ENCODE results near the gene APAF1. TPM values are rescaled to one million over a fixed set of nuclear protein-coding genes. Genes with fewer than 3 reads are reported as not detected.

The APAF1 gene
- total RNA-seq, 2 experiments from 2014 or later: 13.0 to 14.7 TPM

DNA sequence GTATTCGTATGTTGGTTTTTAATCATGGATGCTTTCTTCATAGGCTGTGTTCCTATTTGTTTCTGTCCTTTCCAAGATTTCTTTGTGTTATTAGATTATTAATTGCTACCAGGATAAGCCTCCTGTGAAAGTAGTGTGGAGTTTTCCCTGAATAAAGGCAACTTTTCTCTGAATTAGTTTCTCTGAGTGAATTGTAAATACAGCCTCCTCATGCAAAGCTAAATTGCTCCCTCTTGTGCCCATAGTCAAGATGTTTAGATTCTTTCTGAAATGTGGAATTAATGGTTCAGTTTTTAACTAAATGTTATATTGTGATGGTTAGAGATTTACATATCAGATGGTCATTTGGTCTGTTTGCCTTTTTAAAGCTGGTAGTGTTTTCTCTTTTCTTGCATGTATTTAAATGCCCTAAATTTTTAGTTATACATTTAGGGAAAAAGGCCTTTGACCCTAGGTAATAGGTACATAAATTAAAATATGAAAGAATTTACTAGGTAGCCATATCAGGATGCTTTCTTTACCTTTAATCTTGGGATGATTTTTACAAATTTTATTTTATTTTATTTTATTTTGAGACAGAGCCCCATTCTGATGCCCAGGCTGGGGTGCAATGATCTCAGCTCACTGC lies 8.9 kb downstream of the APAF1 start:
- POLR2A ChIA-PET: interaction anchor here (1.2 kb wide), 1 partner anchor 10 kb away, joined by 3 read pairs; no protein-coding TSS in a partner anchor

DNA sequence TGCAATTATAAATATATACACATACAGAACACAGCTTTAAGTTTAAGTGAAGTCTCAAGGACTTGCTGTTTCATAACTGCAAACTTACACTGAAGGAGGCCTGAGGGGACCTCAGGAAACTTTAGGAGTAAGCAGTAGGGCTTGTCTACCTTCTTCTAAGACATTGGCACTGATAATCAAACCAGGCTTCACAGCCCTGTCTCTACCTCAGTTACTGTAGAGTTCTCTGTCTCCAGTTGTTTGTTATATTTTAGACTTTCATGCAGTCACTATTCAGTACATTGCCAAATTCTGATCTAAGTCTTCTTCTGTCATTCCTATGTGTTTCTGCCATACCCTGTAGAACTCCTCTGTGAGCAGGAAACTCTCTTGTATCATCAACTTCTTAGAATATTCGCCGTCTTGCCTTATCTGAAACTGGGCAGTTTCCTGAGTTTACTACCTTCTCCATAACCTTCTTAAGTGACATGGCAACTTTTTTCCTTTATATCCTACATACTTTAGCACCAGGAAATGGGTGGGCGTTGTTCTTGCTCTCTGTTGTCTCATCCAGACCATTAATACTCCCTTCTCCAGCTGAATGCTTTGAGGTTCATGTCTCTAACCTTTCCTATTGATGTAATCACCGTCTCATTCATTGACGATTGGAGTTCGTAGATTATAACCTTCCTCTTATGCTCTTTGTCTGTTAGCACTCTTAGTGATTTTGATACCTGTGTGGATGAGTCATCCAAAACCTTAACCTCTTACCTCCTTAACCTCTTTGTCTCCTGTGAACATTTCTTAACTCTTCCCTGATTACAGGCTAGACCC lies 11.4 kb downstream of the APAF1 start:
- ChIA-PET CTCF (no interaction called here), POLR2A (no interaction called here)

More for the DNA sequence above, 8.9 kb downstream of the APAF1 start:
- CTCF ChIA-PET: interaction anchor here (0.8 to 1.1 kb wide), 3 partner anchors 9 to 87 kb away, joined by 3 to 8 read pairs (median 3); no protein-coding TSS in a partner anchor

DNA sequence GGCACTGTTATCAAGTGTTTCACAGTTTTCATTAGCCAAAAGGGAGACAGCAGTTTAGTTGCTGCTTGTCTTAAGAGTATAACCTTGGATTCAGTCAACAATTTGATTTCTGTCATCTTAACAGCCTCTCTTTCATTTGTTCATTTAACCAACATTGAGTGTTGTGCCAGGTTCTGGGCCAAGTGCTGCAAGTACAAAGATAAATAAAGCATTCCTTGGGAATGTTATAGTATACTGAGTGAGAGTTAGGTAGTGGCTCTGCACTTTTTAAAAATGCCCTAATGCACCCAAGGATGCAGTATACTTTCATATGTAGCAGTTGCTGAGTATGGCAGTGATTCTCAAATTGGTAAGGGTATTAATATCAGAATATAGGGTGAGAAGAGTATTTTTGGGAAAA lies 15.4 kb downstream of the APAF1 start:
- ChIA-PET POLR2A (no interaction called here), CTCF (no interaction called here)

DNA sequence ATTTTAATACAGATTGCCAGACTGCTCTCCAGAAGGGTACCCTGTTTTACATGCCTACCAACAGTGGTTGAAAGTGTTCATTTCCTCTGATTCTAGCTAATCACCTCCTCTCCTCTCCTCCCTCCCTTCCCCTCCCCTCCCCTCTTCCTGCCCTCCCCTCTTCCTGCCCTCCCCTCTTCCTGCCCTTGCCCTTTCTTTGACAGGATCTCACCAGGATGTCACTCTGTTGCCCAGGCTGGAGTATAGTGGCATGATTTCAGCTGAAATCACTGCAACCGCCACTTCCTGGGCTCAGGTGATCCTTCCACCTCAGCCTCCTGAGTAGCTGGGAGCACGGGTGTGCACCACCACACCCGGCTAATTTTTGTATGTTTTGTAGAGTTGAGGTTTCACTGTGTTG lies 24.7 kb downstream of the APAF1 start:
- ChIA-PET POLR2A (no interaction called here), CTCF (no interaction called here)

DNA sequence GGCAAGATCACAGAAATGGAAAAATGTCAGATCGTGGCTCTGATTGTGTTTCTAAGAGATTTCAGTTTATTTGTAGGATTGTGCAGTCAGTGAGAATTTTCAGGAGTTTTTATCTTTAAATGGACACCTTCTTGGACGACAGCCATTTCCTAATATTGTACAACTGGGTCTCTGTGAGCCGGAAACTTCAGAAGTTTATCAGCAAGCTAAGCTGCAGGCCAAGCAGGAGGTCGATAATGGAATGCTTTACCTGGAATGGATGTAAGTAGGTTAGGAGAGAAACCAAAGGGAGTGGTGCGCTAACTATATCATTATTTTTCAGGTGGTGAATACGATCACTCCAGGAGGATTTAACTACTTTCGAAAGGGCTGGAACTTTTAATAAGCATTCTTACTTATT lies 26.4 kb downstream of the APAF1 start:
- CTCF ChIA-PET: no interaction called here
- POLR2A ChIA-PET: interaction anchor here (0.6 kb wide), 1 partner anchor 129 kb away, joined by 3 read pairs; no protein-coding TSS in a partner anchor

DNA sequence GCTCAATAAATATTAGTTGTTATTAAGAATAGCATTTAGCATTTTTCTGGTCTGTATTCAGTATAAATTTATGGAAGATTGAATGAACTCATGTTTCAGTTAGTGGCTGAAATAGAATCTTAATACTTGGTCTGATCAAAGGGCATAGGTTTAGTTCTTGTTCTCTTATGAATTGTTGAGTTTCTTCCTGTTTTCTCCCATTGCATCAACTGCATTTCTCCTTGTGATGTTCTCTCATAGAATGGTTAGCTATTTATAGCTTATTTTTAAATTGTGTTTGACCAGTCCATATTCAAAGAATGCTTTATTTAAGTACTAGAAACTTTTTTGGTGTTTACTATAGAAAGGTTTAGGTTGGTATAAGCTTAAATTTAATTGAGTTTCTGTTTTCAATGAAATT lies 29.8 kb downstream of the APAF1 start:
- ChIA-PET CTCF (no interaction called here), POLR2A (no interaction called here)

DNA sequence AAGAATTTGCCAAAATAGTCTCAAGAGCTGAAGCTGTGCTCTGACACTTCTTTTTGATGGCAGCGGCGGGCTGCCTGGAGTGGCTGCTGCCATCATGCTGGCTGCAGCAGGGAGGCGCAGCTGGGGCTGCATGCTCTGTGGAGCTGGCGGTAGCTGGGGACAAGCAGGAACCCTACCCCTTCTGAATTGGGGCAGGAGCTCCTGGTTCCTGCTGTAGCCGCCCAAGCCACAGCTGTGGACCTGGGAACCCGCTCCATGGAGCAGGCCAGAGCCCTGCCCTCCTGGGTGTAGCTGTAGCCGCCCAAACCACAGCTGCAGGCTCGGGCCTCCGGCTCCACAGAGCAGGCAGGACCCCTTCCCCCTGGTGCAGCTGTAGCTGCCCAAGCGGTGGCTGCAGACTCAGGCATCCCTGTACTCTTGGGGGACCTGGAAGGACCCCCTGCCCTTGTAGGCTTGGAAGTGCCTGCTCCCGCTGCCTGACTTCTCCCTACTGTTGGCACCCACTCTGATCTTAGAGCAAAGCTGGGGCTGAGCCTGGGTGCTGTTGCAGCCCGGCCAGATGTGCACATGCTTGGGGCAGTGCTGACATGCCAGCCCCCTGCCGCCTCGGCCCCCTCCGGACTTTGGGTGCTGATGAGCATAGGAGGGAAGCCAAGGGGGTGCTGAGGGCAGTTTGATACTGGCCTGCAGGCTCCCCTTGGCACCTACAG lies 33.3 kb downstream of the APAF1 start:
- CTCF ChIA-PET: no interaction called here
- POLR2A ChIA-PET: no interaction called here

DNA sequence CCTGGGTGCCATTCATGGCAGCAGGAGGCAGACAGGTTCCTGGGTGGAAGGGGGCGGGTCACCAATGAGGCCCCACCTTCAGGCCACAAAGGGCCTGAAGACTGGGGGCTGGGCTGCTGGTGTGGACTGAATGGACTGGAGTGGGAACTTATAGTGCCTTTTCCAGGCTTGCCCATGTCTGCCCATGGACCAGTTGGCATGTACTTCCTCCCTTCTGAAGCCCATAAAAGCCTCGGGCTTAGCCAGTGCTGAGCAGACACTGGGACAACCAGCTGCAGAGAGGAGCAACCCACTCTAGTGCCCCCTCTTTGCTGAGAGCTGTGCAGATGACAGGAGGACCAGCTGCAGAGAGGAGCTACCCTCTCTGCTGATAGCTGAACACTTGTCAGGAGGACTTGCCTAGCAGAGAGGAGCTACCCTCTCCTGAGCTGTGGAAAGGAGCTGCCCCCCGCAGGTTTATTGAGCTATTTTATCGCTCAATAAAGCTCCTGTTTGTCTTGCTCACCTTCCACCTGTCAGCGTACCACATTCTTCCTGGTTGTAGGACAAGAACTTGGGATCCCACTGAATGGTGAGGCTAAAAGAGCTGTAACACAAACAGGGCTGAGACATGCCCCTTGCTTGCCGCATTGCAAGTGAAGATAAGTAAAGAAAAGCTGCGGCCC lies 34.0 kb downstream of the APAF1 start:
- ChIA-PET CTCF (no interaction called here), POLR2A (interaction anchor here (0.6 kb wide), 1 partner anchor 112 kb away, joined by 17 read pairs; no protein-coding TSS in a partner anchor)

DNA sequence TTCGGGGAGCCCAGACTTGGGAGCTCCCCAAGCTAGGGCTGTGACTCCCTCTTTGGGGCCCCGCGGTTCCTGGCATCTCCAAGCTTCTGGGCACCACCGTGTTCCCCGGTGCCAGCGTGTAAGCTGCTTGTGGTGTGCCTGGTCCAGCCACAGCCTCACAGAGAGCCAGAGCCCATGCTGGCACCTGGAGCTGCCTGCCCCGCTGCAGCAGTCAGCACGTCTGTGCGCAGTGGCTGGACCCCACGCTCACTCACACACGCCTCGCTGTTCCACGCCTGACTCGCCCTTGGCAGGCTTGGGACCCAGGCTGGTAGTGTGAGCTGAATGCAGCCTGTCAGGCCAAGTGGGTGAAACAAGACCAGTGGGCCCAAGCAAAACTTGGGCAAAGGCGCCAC lies 34.5 kb downstream of the APAF1 start:
- CTCF ChIA-PET: no interaction called here
- POLR2A ChIA-PET: interaction anchor here (0.6 kb wide), 1 partner anchor 113 kb away, joined by 17 read pairs; no protein-coding TSS in a partner anchor

DNA sequence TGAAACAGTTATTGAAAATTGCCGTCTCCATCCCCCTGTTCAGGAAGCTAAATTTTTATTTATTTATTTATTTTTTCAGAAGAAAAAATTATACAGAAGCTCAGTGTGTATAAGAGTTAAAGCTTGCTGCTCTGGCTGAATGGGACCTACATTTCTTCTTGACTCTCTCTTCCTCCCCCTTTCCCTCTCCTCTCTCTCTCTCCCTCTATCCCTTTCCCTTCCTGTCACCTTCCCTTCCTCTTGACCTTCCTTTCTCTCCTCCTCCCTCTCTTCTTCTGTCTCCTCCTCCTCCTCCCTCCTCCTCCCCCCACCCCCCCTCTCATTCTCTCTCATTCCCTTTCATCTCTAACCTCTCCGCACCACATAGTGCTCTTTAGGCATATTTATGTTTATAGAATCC lies 39.1 kb downstream of the APAF1 start:
- CTCF ChIA-PET: no interaction called here
- POLR2A ChIA-PET: no interaction called here

DNA sequence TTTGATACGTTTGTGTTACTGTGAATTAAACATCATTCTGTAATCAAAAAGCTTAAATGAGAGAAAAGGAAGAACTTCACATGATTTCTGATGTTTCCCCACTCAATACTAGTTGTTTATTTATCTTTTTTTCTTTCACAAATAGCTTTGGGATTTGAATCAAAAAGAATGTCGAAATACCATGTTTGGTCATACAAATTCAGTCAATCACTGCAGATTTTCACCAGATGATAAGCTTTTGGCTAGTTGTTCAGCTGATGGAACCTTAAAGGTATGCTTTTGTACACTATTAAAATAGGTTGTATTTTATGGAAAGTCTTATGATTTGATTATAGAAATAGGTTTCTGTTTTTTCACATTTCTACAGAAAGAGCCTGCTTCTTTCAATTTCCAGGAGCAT lies 41.5 kb downstream of the APAF1 start:
- ChIA-PET POLR2A (no interaction called here), CTCF (no interaction called here)

DNA sequence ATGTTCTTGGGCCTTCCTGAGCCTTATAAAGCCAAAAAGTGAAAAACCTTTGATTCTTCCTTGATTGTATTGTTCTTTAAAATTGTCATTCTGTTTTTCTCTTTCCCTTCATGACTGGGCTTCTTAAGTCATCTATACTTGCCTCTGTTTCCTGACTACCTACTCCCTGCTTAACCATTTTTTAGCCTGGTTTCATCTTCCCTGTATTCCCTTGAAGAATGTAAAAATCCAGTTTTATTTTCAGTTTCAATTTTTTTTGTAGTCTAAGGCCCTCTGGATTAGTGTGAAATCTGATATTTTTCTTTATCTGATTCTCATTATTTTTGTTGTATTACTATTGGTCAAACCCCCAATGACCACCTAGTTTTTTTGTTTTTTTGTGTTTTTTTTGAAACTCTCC lies 46.3 kb downstream of the APAF1 start:
- CTCF ChIA-PET: no interaction called here
- POLR2A ChIA-PET: interaction anchor here (0.6 kb wide), 1 partner anchor 51 kb away, joined by 5 read pairs; no protein-coding TSS in a partner anchor

DNA sequence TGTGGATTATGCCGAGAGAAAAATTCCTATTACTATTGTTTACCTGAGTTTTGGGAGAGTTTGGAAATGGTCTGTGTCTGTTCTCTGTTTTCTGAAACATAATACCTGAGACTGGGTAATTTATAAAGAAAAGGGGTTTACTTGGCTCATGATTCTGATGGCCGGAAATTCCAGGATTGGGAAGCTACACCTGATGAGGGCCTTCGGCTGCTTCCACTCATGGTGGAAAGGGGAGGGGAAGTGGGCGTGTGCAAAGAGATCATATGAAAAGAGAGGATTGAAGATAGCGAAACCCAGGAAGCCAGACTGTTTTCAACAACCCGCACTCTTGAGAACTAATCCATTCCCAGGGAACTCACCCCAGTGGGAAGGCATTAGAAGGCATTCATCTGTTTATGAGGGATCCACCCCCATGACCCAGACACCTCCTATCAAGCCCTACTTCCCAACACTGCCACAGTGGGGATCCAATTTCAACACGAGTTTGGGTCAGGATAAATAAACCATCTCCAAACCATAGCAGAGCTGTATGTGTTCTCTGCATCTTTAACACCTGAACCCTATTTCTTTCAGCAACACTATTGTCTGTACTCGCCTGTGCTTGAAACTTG lies 51.1 kb downstream of the APAF1 start:
- ChIA-PET POLR2A (no interaction called here), CTCF (no interaction called here)

DNA sequence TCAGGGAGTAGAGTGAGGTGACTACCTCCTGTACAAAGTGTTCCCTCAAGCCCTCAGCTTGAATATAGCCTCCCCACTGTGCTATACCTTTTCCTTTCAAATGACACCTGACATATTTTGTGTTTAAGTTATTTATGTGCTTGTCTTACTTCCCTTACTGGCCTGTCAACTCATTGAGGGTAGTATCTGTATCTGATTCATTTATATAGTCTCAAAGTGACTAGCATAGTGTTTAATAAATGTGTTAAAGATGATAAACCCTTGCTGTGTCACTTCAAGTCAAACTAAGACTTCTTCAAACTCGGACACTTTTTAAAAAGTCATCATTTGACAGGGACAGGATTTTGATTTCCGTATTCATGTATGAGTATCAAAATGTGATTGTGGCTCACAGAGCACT lies 52.1 kb downstream of the APAF1 start:
- ChIA-PET POLR2A (no interaction called here), CTCF (no interaction called here)

DNA sequence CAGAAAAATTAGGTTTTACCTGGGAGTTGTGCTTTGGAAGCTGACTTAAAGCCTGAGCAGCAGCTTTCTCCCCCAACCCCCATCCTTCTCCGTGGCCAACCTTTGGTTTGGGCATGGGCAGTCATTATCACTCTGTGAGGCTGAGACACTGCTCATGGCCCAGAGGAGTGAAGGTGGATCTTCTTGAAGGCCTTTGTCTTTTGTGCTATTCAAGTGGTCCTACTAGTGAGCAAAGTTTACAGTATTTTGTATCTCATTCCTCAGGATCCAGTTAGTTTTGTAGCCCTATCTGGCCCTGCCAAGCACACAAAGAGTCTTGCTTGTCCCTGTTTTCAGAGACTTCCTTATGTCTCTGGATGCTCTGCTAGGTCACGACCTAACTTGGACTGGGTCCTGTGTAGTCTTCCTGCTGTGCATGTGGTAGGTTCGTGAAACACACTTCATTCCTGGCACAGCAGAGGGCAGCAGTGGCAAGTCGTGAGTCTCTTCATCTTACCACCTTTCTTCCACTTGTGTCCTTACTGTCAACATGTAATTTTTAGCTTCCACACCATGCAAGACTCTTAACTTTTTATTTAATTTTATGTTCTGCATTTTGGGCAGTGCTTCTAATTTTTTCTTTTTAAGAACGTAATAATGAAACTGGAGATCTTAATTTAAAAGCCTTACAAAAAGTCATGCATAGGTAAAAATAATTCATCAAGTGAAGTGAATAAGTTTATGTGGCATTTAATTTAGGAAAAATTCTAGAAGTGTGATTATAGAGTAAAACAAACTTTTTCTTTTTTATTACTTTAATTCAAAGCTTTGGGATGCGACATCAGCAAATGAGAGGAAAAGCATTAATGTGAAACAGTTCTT lies 53.7 kb downstream of the APAF1 start:
- ChIA-PET CTCF (interaction anchor here (0.6 to 0.9 kb wide), 3 partner anchors 12 to 54 kb away, joined by 3 read pairs; no protein-coding TSS in a partner anchor), POLR2A (no interaction called here)

DNA sequence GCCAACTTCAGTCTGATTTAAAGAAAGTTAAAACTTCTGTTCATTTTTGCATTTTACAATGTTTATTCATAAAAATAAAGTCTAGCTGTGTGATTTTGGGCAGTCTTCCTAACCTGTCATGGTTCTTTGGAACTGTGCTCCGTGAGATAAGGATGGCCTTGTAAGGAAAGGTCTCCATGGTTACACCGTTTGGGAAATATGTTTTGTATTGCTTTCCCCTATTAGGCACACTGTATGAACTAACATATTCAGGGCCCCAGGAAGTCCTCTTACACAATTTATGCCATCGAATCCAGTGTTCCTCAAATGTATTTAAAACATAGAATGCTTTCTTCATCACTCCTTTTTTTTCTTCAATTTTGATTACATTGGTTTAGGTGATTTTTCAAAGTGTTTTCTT lies 54.5 kb downstream of the APAF1 start:
- ChIA-PET CTCF (interaction anchor here (0.7 to 0.9 kb wide), 2 partner anchors 41 to 53 kb away, joined by 3 read pairs; no protein-coding TSS in a partner anchor), POLR2A (no interaction called here)

DNA sequence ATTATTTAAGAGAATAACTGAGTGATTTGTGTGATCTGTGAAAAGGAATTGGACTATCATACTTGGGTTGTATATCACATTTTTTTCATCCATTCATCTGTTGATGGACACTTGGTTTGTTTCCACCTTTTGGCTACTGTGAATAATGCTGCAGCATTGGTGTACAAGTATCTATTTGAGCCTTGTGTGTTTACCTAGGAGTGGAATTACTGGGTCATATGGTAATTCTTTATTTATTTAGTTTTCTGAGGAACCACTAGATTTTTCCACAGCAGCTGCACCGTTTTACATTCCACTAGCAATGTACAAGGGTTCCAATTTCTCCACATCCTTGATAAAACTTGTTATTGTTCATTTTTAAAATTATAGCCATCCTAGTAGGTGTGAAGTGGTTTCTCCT lies 56.1 kb downstream of the APAF1 start:
- ChIA-PET POLR2A (no interaction called here), CTCF (no interaction called here)

DNA sequence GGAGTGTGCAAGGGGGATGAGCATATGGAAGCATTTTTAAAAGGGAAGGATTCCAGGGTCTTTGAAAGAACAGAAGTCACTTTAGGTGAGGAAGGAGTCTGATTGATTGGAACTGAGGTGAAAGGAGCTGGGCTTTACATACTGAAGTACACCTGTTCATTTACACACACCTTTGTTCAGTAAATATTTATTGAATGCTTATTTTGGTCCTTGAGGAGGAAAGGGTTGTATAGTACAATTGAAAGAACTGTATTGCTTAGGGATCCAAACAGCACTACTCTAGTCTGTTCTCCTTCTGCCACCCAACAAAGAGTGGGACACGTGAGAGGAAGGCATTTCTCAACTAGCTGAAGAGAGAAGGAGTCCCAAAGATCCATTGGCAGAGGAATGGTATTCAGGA lies 63.9 kb downstream of the APAF1 start:
- ChIA-PET POLR2A (no interaction called here), CTCF (no interaction called here)

DNA sequence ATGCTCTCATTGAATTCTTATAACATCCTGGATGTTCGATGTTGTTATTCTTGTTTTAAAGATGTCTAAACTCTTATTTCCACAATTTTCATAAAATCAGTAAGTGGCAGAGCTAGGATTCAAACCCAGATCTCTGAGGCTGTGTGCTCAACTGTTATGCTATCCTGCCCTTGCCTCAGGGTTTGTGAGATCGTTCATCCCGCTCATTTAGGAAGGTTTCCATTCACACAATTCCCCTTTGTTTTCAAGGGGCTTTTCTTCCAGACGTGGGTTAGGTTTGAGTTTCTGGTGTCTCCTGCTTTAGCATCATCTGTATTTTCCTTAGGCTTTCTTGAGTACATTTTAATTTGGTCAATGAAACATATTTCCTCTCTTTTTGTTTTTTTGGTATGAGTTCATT lies 69.3 kb downstream of the APAF1 start:
- ChIA-PET POLR2A (no interaction called here), CTCF (no interaction called here)

Measured in activated CD8-positive, alpha-beta memory T cell treated with anti-CD3 and anti-CD28 coated beads for 36 hours (primary cell).